C4-2B (cell line): ENCODE measurements around the gene RPL27A.

Experiments
- CTCF ChIP-seq: fragments of 450-650 bp; conservative IDR thresholded peaks from 2 replicates; pipeline ENCODE4 v1.5.1; 2017; ENCODE audit warnings: mild to moderate bottlenecking
- ZFX ChIP-seq: fragments of 450-650 bp; IDR thresholded peaks from 2 replicates; pipeline ENCODE4 v1.6.1; 2017

GRCh38 chr11:8661001-8661795 is 21.4 kb upstream of the RPL27A start:
- TF ChIP-seq CTCF (no peak), ZFX (no peak)
